Measurements from ENCODE around the gene COL8A2. TPM values are rescaled to one million over a fixed set of nuclear protein-coding genes. Genes with fewer than 3 reads are reported as not detected.
A peak's percentile ranks its signal among the peaks of the same experiment; 100 is the strongest.
"Not testable (repeated sequence)": the region's sequence is repeated elsewhere in the genome, so short reads cannot be mapped to it uniquely, and the experiment has no call there.

Gene COL8A2
- total RNA-seq, 1 donor, result 1.9 TPM

- no peaks in the 10 kb centered on the region for H3K9me3 ChIP-seq (ENCODE audit: low read depth, low read length)
- no peaks in the 10 kb centered on the region for H3K27me3 ChIP-seq (ENCODE audit: insufficient read depth, low read length)
- H3K4me1 ChIP-seq (ENCODE audit: insufficient read depth, low read length), result peaks cover 81% of the 10 kb centered on the region
- H3K4me3 ChIP-seq (ENCODE audit: low read length), result peak overlapping the region; percentile 31
Observed at GRCh38 chr1:36160949-36161485, 36.0 kb upstream of the COL8A2 start.

- H3K4me3 ChIP-seq (ENCODE audit: low read length), result peak overlapping the region; percentile 31
- no peaks in the 10 kb centered on the region for H3K9me3 ChIP-seq (ENCODE audit: low read depth, low read length)
Observed at GRCh38 chr1:36160388-36160948, 35.4 kb upstream of the COL8A2 start.

GRCh38 chr1:36159614-36160387 is 34.8 kb upstream of the COL8A2 start:
- H3K4me3 ChIP-seq (ENCODE audit: low read length), result no peak overlapping the region
- no peaks in the 10 kb centered on the region for H3K9me3 ChIP-seq (ENCODE audit: low read depth, low read length)
- H3K4me1 ChIP-seq (ENCODE audit: insufficient read depth, low read length), result peaks cover 77% of the 10 kb centered on the region
- no peaks in the 10 kb centered on the region for H3K27me3 ChIP-seq (ENCODE audit: insufficient read depth, low read length)

More at GRCh38 chr1:36160388-36160948, 35.4 kb upstream of the COL8A2 start:
- Histone ChIP-seq H3K27me3 (ENCODE audit: insufficient read depth, low read length) (no peaks in the 10 kb centered on the region), H3K4me1 (ENCODE audit: insufficient read depth, low read length) (peaks cover 76% of the 10 kb centered on the region)

- H3K9me3 ChIP-seq (ENCODE audit: low read depth, low read length); H3K27me3 ChIP-seq (ENCODE audit: insufficient read depth, low read length); H3K4me3 ChIP-seq (ENCODE audit: low read length): not testable (repeated sequence)
- peaks cover 76% of the 10 kb centered on the region for H3K4me1 ChIP-seq (ENCODE audit: insufficient read depth, low read length)
Observed at GRCh38 chr1:36158827-36159252, 33.8 kb upstream of the COL8A2 start.

- H3K4me3 ChIP-seq (ENCODE audit: low read length), result peak overlapping the region; percentile 82
Observed at GRCh38 chr1:36157973-36158826, 33.2 kb upstream of the COL8A2 start.

GRCh38 chr1:36157115-36157903 is 32.3 kb upstream of the COL8A2 start:
- Histone ChIP-seq H3K4me1 (ENCODE audit: insufficient read depth, low read length) (peaks cover 75% of the 10 kb centered on the region), H3K27me3 (ENCODE audit: insufficient read depth, low read length) (no peaks in the 10 kb centered on the region), H3K4me3 (ENCODE audit: low read length) (peak overlapping the region; percentile 82), H3K9me3 (ENCODE audit: low read depth, low read length) (no peaks in the 10 kb centered on the region)

More at GRCh38 chr1:36157973-36158826, 33.2 kb upstream of the COL8A2 start:
- Histone ChIP-seq H3K4me1 (ENCODE audit: insufficient read depth, low read length) (peaks cover 75% of the 10 kb centered on the region), H3K27me3 (ENCODE audit: insufficient read depth, low read length) (no peaks in the 10 kb centered on the region), H3K9me3 (ENCODE audit: low read depth, low read length) (no peaks in the 10 kb centered on the region)

GRCh38 chr1:36156329-36157114 is 31.5 kb upstream of the COL8A2 start:
- Histone ChIP-seq H3K4me1 (ENCODE audit: insufficient read depth, low read length) (peaks cover 75% of the 10 kb centered on the region), H3K4me3 (ENCODE audit: low read length) (peak overlapping the region; percentile 82), H3K9me3 (ENCODE audit: low read depth, low read length) (no peaks in the 10 kb centered on the region), H3K27me3 (ENCODE audit: insufficient read depth, low read length) (no peaks in the 10 kb centered on the region)

GRCh38 chr1:36155408-36156328 is 30.6 kb upstream of the COL8A2 start, which contains the start of gene MAP7D1:
MAP7D1 (plus strand) TSS chr1:36156160; CDS start chr1:36156418, 258 bp downstream.
- no peaks in the 10 kb centered on the region for H3K9me3 ChIP-seq (ENCODE audit: low read depth, low read length)
- H3K27me3 ChIP-seq (ENCODE audit: insufficient read depth, low read length), result no peaks in the 10 kb centered on the region
- H3K4me3 ChIP-seq (ENCODE audit: low read length), result peak within 1 kb of the TSS; percentile 82
- H3K4me1 ChIP-seq (ENCODE audit: insufficient read depth, low read length), result peaks cover 75% of the 10 kb centered on the region

- H3K9me3 ChIP-seq (ENCODE audit: low read depth, low read length), result no peaks in the 10 kb centered on the region
- peaks cover 75% of the 10 kb centered on the region for H3K4me1 ChIP-seq (ENCODE audit: insufficient read depth, low read length)
- no peaks in the 10 kb centered on the region for H3K27me3 ChIP-seq (ENCODE audit: insufficient read depth, low read length)
- H3K4me3 ChIP-seq (ENCODE audit: low read length), result peak overlapping the region; percentile 82
Observed at GRCh38 chr1:36154765-36155407, 29.9 kb upstream of the COL8A2 start.

- H3K27me3 ChIP-seq (ENCODE audit: insufficient read depth, low read length), result no peaks in the 10 kb centered on the region
- no peaks in the 10 kb centered on the region for H3K9me3 ChIP-seq (ENCODE audit: low read depth, low read length)
- no peak overlapping the region for H3K4me3 ChIP-seq (ENCODE audit: low read length)
- peaks cover 73% of the 10 kb centered on the region for H3K4me1 ChIP-seq (ENCODE audit: insufficient read depth, low read length)
Observed at GRCh38 chr1:36154335-36154734, 29.3 kb upstream of the COL8A2 start.

- H3K4me3 ChIP-seq (ENCODE audit: low read length), result no peak overlapping the region
- no peaks in the 10 kb centered on the region for H3K27me3 ChIP-seq (ENCODE audit: insufficient read depth, low read length)
- H3K9me3 ChIP-seq (ENCODE audit: low read depth, low read length), result no peaks in the 10 kb centered on the region
- peaks cover 68% of the 10 kb centered on the region for H3K4me1 ChIP-seq (ENCODE audit: insufficient read depth, low read length)
Observed at GRCh38 chr1:36153476-36153875, 28.5 kb upstream of the COL8A2 start.

GRCh38 chr1:36151845-36152203 is 26.8 kb upstream of the COL8A2 start:
- Histone ChIP-seq H3K4me1 (ENCODE audit: insufficient read depth, low read length) (peaks cover 68% of the 10 kb centered on the region), H3K4me3 (ENCODE audit: low read length) (no peak overlapping the region), H3K27me3 (ENCODE audit: insufficient read depth, low read length) (no peaks in the 10 kb centered on the region), H3K9me3 (ENCODE audit: low read depth, low read length) (no peaks in the 10 kb centered on the region)

All from mononuclear cell (primary cell).